HG02763 (cell line): Measurements from ENCODE around the gene NARF.
A peak's percentile ranks its signal among the peaks of the same experiment; 100 is the strongest.
"Not testable (repeated sequence)": the region's sequence is repeated elsewhere in the genome, so short reads cannot be mapped to it uniquely, and the experiment has no call there.

Experiments
- ATAC-seq: cut with Tn5 transposase; IDR thresholded peaks from one replicate; pipeline ENCODE4 v1.9.1; 2021; ENCODE audit warnings: mild to moderate bottlenecking, moderate library complexity; ENCODE audit not compliant: unreplicated experiment

The NARF gene

GRCh38 chr17:82458179-82458884 is at the start of gene NARF:
Gene NARF (plus strand): TSS chr17:82458741. CDS start chr17:82458804, 63 bp downstream.
- ATAC-seq = peak; percentile 94

DNA sequence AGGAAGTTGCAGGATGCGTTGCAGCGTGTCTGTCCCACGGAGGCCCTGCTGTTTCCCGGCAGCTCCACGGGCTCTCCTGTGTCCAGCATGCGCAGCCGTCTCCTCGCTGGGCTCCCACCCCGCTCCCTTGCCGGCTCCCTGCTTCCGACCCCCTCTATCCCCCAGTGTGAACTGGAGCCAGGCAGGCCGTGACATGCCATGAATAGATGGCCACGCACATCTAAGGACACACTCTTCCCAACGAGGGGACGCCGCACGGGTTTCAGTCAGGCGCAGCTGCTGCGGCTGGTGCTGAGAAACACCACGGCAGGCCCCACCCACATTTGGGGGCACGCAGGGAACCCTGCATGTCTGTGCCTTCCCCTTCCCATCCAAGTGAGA is 49.6 kb upstream of the NARF start:
- no peak for ATAC-seq

DNA sequence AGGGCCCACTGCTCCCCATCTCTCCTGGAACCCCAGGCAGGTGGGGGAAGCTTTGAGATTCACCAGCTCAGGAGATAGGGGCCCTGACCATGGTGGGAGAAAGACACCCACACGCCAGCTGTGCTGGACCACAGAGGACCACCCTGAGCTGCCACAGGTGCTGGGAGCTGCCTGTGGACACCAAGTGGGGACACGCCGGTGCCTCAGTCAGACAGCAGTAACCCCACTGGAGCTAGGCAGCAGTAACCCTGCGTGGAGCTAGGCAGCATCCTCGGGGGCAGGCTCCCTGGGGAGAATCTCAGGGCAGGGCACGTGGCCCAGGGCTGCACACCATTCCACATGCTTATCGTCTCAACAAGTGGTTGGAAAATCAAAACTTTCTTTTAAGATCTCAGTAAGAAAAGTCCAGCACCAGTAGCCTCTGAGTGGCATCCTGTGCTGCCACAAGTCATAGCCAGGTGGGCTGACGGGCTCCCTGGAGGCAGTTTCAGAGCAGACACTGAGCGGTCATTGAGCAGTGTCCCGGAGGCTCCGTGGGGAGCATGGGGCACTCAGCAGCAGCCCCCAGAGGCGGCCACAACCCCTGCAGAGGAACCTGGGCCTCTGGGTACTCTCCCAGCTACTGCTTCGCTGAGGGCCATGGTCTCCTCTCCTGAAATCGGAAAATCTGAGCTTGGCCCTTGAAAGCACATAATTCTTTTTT is 48.4 kb upstream of the NARF start:
- no peak for ATAC-seq

DNA sequence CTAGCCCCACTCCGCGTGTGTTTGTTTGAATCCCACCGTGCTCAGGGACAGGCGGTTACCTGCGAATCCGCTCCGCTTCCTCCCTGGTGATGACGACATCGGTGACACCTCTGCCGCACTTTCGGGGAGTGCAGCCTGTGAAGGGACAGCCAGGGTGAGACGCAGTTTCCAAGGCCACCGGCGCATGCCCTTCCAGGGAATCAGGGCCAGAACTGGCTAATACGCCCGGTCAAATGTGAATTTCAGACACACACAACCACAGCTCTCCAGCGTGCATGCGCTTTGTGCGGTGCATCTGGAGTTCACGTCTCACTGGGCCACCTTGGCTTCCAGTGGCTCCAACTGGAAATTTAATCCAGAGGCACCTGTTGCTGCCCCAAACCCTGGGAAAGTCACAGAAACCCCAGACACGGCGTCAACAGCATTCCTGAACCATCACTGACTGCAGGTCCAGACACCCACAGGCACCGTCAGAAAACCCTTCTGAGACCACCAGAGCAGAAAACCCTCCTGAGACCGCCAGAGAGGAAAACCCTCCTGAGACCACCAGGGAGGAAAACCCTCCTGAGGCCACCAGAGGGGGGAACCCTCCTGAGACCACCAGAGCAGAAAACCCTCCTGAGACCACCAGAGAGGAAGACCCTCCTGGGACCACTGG is 47.0 kb upstream of the NARF start:
- ATAC-seq = no peak

DNA sequence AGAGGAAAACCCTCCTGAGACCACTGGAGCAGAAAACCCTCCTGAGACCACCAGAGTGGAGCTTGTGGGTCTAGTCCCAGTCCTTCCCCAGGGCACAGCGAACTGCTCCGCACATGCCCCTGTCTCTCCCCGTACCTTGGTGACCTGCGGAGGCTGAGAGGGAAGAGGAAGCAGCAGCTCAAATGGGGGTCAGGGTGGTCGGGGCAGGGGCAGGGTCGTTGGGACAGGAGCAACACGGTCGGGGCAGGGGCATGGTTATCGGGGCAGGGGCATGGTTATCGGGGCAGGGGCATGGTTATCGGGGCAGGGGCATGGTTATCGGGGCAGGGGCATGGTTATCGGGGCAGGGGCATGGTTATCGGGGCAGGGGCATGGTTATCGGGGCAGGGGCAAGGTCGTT is 46.5 kb upstream of the NARF start:
- not testable (repeated sequence) for ATAC-seq

GRCh38 chr17:82412535-82413520 is 45.7 kb upstream of the NARF start:
- ATAC-seq = no peak

DNA sequence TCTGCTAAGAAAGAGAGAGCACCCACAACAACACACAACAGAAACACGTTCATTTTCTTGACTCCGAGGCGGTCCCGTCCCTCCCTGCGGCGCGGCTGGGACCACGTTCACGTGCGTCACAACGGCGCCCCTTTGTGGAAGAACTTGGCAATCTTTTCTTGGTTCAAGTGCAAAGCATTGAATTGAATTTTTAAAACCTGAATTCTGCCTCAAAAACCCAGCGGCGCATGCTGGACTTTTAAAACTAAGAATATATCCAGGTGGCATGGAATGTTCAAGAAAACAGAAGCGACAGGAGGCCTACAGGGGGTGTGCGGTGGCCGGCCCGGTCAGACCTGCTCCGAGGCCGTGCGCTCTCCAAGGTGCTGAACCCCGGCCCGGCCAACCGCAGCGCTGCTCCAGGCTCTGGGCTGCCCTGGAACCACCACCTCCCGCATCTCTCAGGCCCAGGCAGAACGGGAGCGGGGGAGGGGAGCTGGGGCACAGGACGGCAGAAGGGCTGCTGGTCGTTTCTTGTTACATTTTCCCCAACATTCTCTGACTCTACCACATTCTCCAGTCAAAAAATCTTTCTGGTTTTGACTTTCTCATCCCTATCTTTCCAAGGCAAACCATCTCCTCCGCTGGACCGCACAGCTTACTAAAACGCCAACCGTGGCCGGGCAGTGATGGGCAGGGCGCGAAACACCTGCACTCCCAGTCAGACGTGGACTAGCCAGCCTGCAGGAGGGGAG is 43.8 kb upstream of the NARF start:
- ATAC-seq = no peak

- ATAC-seq = no peak
These were observed 43.2 kb upstream of the NARF start for GRCh38 chr17:82415336-82415735.

DNA sequence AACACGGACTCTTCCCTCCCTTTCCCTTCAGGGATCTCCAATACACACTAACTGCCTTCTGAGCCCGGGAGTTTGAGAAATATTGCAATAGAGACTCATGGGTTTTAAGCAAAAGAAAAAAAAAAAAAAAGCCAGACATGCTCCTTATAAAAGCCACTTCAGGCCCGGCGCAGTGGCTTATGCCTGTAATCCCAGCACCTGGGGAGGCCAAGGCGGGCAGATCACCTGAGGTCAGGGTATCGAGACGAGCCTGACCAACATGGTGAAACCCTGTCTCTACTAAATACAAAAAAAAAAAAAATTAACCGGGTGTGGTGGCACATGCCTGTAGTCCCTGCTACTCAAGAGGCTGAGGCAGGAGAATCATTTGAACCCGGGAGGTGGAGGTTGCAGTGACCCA is 42.8 kb upstream of the NARF start:
- no peak for ATAC-seq

GRCh38 chr17:82416264-82416663 is 42.3 kb upstream of the NARF start:
- ATAC-seq = no peak

DNA sequence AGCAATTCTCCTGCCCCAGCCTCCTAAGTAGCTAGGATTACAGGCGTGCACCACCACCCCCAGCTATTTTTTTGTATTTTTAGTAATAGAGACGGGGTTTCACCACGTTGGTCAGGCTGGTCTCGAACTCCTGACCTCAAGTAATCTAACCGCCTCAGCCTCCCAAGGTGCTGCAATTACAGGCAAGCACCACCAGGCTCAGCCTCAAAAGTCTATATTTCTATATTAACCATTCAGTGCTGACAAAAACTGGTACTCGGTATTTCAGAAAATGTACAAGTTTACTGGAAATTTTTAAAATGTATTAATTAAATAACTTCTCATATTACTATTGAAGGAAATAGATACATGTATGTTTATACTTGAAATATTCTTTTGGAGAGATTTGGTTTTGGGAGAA is 41.8 kb upstream of the NARF start:
- no peak for ATAC-seq

DNA sequence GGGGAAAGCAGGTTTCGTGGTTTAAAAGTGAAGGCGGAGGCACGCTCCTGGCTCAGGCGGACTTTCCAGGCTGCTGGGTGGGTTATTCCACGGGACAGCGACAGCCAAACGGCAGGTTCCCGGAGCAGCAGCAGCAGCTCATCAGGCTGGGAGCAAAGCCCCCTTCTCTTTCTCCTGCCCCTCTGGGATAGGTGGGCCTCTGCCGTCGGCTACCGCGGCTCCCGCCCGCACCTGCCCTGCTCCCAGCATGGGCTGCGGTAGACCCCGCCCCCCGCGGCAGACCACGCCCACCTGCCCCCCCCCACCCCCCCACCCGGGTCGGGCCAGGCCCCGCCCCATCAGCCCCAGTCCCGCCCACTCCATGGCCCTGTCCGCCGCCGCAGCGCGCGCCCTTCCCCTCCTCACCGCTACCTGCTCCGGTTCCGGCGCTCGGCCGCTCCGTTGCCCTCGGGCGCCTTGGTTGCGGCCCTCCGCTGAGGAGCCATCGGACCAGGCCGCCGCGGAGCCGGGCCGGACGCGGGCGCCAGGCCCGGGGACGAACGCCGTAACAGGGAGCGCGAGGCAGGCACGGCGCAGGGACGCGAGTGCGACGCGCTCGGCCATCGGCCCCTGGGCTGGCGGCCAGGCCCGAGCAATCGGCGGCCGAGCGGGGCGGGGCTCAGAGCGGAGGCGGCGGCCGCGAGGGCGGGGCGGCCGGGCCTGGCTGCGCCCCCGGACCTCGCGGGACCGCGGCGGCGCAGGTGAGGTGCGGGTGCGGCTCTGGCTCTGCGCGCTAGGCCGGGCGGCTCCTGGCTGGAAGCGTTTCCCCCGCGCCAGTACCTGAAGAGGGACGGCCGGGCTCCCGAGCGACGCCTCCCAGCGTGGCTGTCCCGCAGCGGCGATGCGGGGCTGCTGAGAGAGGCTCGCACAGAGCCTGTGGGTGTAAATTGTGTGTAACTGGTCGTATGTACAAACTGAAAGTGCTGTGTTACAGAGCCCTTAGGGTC is 40.2 kb upstream of the NARF start, which contains the start of the genes HEXD and OGFOD3:
HEXD (plus strand) TSS at position 347 of the 986 bp plus-strand sequence. CDS start 1,453 bp downstream, outside the sequence.
OGFOD3 (minus strand) TSS at position 586 of the 986 bp plus-strand sequence; CDS start at position 485, 101 bp downstream.
- ATAC-seq = peak; percentile 89

DNA sequence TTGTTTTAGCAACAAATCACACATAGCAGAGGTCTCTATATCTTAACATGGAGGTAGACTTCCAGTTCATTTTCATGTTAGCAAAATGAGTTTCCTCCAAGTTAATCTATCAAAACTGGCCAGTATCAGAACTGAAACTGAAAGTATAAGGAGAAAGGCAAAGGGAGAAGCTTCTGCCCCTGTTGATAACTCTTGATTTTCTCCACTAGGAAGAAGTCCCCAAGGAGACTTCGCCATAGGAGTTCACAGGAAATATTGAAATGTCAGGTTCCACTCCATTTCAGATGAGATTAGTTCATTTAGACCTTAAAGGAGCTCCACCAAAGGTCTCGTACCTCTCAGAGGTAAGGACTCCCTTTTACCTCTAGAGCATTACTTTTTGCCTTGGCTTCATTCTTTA is 39.0 kb upstream of the NARF start:
- no peak for ATAC-seq

DNA sequence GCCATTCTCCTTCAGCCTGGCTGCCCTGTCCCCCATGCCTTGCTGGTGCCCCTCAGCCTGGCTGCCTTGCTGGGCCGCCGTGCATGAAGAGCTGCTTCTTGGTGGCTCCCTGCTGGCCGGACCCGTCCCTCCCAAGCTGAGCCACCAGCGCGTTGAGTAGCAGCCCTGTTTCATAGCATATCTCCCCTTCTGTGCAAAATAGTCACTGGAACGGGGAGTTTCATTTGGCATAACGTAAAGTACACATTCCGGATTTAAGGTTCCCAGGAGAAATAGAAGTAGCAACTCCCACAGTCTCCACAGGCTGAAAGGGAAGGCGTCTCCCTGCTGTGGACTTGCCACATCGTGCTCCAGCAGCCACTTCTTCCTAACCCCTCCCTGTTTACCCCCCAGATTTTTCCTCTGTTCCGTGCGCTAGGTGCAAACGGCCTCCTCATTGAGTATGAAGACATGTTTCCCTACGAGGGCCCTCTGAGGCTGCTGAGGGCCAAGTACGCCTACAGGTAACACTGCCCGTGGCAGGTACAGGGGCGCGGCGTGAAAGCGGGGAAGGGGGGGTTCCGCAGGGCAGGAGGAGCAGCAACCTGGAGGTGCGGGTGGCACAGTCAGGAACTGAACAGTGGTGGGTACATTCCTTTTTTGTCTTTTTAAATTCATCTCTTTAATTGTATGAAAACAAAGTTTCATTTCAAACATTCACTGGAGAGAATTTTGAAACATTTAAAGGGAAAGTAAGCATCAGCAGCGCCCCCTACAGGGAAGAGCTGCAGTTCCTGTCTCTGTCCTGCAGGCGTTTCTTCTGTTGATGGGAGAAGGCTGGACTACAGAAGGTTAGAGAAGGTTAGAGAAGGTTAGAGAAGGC is 34.3 kb upstream of the NARF start:
- ATAC-seq = no peak

DNA sequence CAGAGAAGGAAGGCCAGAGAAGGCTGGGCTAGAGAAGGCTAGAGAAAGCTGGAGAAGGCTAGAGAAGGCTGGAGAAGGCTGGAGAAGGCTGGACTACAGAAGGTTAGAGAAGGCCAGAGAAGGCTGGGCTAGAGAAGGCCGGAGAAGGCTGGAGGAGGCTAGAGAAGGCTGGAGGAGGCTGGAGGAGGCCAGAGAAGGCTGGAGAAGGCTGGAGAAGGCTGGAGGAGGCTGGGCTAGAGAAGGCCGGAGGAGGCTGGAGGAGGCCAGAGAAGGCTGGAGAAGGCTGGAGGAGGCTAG is 33.7 kb upstream of the NARF start:
- no peak for ATAC-seq

- no peak for ATAC-seq
These were observed 30.0 kb upstream of the NARF start for GRCh38 chr17:82428546-82428945.

- ATAC-seq = no peak
These were observed 28.7 kb upstream of the NARF start for GRCh38 chr17:82429824-82430223.

DNA sequence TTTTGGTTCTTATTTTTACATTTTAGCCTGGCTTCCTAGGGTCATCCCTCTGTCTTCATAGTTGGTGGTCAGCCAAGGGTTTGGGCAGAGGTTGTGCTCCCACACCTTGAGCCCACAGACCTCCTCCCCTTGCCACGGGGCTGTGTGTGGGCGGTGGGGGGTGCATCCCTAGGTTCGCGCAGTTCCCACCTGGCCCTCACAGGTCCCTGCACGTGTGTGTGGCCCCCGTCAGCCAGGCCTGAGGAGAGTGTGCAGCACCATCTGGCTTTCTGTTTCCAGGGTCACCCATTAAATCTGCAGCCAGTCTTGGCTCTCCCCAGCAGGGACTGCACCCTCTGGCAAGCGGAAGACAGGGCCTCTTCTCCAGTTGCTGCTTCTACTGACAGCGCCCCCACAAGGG is 26.5 kb upstream of the NARF start:
- no peak for ATAC-seq
